ENCODE data around the gene MAPKBP1. TPM values are rescaled to one million over a fixed set of nuclear protein-coding genes. Genes with fewer than 3 reads are reported as not detected.

Gene MAPKBP1
- total RNA-seq, 1 experiment from 2014 or later: 9.9 TPM

- H3K27me3 Mint-ChIP-seq (ENCODE audit: unreplicated experiment): no peaks in the 10 kb centered on the region
- DNase-seq: no peak
- TF ChIP-seq CTCF (IDR thresholded peaks at IDR 0.05; ENCODE audit: unreplicated experiment): no peak
- H3K36me3 Mint-ChIP-seq (ENCODE audit: insufficient read depth, unreplicated experiment): no peaks in the 10 kb centered on the region
- no TSS peak for BruUV-seq (replicated peaks)
- no peaks in the 10 kb centered on the region for H3K4me1 Mint-ChIP-seq (ENCODE audit: low read depth, unreplicated experiment)
- CTCF ChIA-PET: no interaction called here
- no peak overlapping the region for H3K27ac Mint-ChIP-seq (ENCODE audit: unreplicated experiment)
- H3K9me3 Mint-ChIP-seq (ENCODE audit: low read depth, unreplicated experiment): no peaks in the 10 kb centered on the region
- intact Hi-C loops (cut with micrococcal nuclease; ENCODE audit: unreplicated experiment): no loop called here
- H3K4me3 Mint-ChIP-seq (ENCODE audit: low read depth, unreplicated experiment): no peak overlapping the region
Measured at GRCh38 chr15:41862515-41863116, 88.3 kb downstream of the MAPKBP1 start.

- H3K27ac Mint-ChIP-seq (ENCODE audit: unreplicated experiment): no peak overlapping the region
- no peak overlapping the region for H3K4me3 Mint-ChIP-seq (ENCODE audit: low read depth, unreplicated experiment)
- H3K4me1 Mint-ChIP-seq (ENCODE audit: low read depth, unreplicated experiment): no peaks in the 10 kb centered on the region
- BruUV-seq (replicated peaks): no TSS peak
- no peak for TF ChIP-seq CTCF (IDR thresholded peaks at IDR 0.05; ENCODE audit: unreplicated experiment)
- no peaks in the 10 kb centered on the region for H3K27me3 Mint-ChIP-seq (ENCODE audit: unreplicated experiment)
- CTCF ChIA-PET: no interaction called here
- no peaks in the 10 kb centered on the region for H3K36me3 Mint-ChIP-seq (ENCODE audit: insufficient read depth, unreplicated experiment)
- no peak for DNase-seq
- no peaks in the 10 kb centered on the region for H3K9me3 Mint-ChIP-seq (ENCODE audit: low read depth, unreplicated experiment)
- intact Hi-C loops (cut with micrococcal nuclease; ENCODE audit: unreplicated experiment): no loop called here
Measured at GRCh38 chr15:41865490-41866055, 91.3 kb downstream of the MAPKBP1 start.

GRCh38 chr15:41866263-41866703, 92.0 kb downstream of the MAPKBP1 start:
- Mint-ChIP-seq H3K4me3 (ENCODE audit: low read depth, unreplicated experiment) (no peak overlapping the region), H3K36me3 (ENCODE audit: insufficient read depth, unreplicated experiment) (no peaks in the 10 kb centered on the region), H3K4me1 (ENCODE audit: low read depth, unreplicated experiment) (no peaks in the 10 kb centered on the region), H3K27ac (ENCODE audit: unreplicated experiment) (no peak overlapping the region), H3K9me3 (ENCODE audit: low read depth, unreplicated experiment) (no peaks in the 10 kb centered on the region), H3K27me3 (ENCODE audit: unreplicated experiment) (no peaks in the 10 kb centered on the region)
- TF ChIP-seq CTCF (IDR thresholded peaks at IDR 0.05; ENCODE audit: unreplicated experiment): no peak
- BruUV-seq (replicated peaks): no TSS peak
- CTCF ChIA-PET: no interaction called here
- DNase-seq: no peak
- intact Hi-C loops (cut with micrococcal nuclease; ENCODE audit: unreplicated experiment): no loop called here

GRCh38 chr15:41866872-41867579, 92.7 kb downstream of the MAPKBP1 start:
- intact Hi-C loops (cut with micrococcal nuclease; ENCODE audit: unreplicated experiment): no loop called here
- H3K27ac Mint-ChIP-seq (ENCODE audit: unreplicated experiment): no peak overlapping the region
- no TSS peak for BruUV-seq (replicated peaks)

More at GRCh38 chr15:41866872-41867579, 92.7 kb downstream of the MAPKBP1 start:
- CTCF ChIA-PET: no interaction called here
- H3K27me3 Mint-ChIP-seq (ENCODE audit: unreplicated experiment): peaks cover 4% of the 10 kb centered on the region
- H3K9me3 Mint-ChIP-seq (ENCODE audit: low read depth, unreplicated experiment): no peaks in the 10 kb centered on the region
- DNase-seq: no peak
- H3K4me1 Mint-ChIP-seq (ENCODE audit: low read depth, unreplicated experiment): no peaks in the 10 kb centered on the region
- no peak overlapping the region for H3K4me3 Mint-ChIP-seq (ENCODE audit: low read depth, unreplicated experiment)
- TF ChIP-seq CTCF (IDR thresholded peaks at IDR 0.05; ENCODE audit: unreplicated experiment): no peak
- H3K36me3 Mint-ChIP-seq (ENCODE audit: insufficient read depth, unreplicated experiment): no peaks in the 10 kb centered on the region

All from Calu3 (cell line).